PFSK-1 (cell line): ENCODE measurements around the gene ATP1A1.

ENCODE experiments used
- POLR2AphosphoS5 ChIP-seq: IDR thresholded peaks from 2 replicates; pipeline ENCODE4 v1.6.1; 2012; ENCODE audit warnings: low read depth, mild to moderate bottlenecking, control low read depth, low read length, moderate library complexity
- SIN3A ChIP-seq: IDR thresholded peaks from 2 replicates; pipeline ENCODE4 v1.6.1; 2012; ENCODE audit warnings: mild to moderate bottlenecking, low read length, moderate library complexity, borderline replicate concordance; ENCODE audit not compliant: insufficient read depth
- TAF1 ChIP-seq: IDR thresholded peaks from 2 replicates; pipeline ENCODE4 v1.6.1; 2012; ENCODE audit warnings: low read length, control low read depth, borderline replicate concordance; ENCODE audit not compliant: insufficient read depth
- TF ChIP-seq, protein P1 (sequence below), 2 experiments: IDR thresholded peaks; 2 replicates each; pipeline versions ENCODE4 v1.6.1 to v1.8.0; 2011 to 2012; ENCODE audit warnings: low read depth in 2 of 2, low read length in 2 of 2, control low read depth in 1 of 2, inconsistent platforms in 1 of 2, mild to moderate bottlenecking in 1 of 2, moderate library complexity in 1 of 2; ENCODE audit not compliant: insufficient read depth in 1 of 2

DNA sequence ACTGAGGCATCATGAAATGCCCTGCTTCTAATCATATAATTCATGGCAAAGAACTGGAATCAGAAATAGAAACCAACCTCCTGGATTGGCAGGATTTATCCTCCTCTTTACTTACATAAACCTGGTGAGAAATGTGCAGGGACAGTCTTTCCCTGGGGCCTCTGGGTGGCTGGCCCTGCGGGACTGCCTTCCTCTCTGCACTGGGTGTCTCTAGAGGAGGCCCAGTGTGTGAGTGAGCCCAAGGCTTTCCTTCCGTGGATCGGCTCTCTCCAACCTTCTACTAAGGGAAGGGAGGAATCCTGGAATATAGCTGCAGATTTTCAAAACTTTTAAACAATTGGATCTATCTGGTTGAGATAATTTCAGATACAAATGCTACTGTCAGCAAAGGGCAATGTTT, 11.4 kb upstream of the ATP1A1 start:
- TF ChIP-seq POLR2AphosphoS5 (no peak), SIN3A (no peak), TAF1 (no peak)
- TF ChIP-seq, protein P1, sequence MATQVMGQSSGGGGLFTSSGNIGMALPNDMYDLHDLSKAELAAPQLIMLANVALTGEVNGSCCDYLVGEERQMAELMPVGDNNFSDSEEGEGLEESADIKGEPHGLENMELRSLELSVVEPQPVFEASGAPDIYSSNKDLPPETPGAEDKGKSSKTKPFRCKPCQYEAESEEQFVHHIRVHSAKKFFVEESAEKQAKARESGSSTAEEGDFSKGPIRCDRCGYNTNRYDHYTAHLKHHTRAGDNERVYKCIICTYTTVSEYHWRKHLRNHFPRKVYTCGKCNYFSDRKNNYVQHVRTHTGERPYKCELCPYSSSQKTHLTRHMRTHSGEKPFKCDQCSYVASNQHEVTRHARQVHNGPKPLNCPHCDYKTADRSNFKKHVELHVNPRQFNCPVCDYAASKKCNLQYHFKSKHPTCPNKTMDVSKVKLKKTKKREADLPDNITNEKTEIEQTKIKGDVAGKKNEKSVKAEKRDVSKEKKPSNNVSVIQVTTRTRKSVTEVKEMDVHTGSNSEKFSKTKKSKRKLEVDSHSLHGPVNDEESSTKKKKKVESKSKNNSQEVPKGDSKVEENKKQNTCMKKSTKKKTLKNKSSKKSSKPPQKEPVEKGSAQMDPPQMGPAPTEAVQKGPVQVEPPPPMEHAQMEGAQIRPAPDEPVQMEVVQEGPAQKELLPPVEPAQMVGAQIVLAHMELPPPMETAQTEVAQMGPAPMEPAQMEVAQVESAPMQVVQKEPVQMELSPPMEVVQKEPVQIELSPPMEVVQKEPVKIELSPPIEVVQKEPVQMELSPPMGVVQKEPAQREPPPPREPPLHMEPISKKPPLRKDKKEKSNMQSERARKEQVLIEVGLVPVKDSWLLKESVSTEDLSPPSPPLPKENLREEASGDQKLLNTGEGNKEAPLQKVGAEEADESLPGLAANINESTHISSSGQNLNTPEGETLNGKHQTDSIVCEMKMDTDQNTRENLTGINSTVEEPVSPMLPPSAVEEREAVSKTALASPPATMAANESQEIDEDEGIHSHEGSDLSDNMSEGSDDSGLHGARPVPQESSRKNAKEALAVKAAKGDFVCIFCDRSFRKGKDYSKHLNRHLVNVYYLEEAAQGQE (IDR thresholded peaks at IDR 0.05; ENCODE audit: insufficient read depth in 1 of 2, low read depth in 2 of 2, low read length in 2 of 2): no peak
